GM12878 (cell line): ENCODE data around the gene GPR137B. TPM values are rescaled to one million over a fixed set of nuclear protein-coding genes. Genes with fewer than 3 reads are reported as not detected.
A peak's percentile ranks its signal among the peaks of the same experiment; 100 is the strongest.

Experiments used
- ASH2L ChIP-seq: fragments of 300-600, 200-600 bp; sonication (generic); IDR thresholded peaks from 2 replicates; pipeline ENCODE4 v1.6.1; 2017; ENCODE audit warnings: low read depth, mild to moderate bottlenecking, borderline replicate concordance
- BACH1 ChIP-seq: fragments of 450-650 bp; IDR thresholded peaks from 2 replicates; pipeline ENCODE4 v1.6.1; 2017; ENCODE audit warnings: mild to moderate bottlenecking, borderline replicate concordance
- BHLHE40 ChIP-seq, 2 experiments: fragments of 450-650 bp in 1 of 2; IDR thresholded peaks; 2 replicates each; pipeline ENCODE4 v1.6.1; 2011 to 2017; ENCODE audit warnings: low read depth in 2 of 2, borderline replicate concordance in 1 of 2, improper control_type of control experiment in 1 of 2, low read length in 1 of 2, mild to moderate bottlenecking in 1 of 2
- BMI1 ChIP-seq: fragments of 450-650 bp; IDR thresholded peaks from 2 replicates; pipeline ENCODE4 v1.6.1; 2016; ENCODE audit warnings: mild to moderate bottlenecking, moderate library complexity, borderline replicate concordance
- BRCA1 ChIP-seq: IDR thresholded peaks from 2 replicates; pipeline ENCODE4 v1.6.1; 2011; ENCODE audit warnings: low read depth, low read length, improper control_type of control experiment
- CBX5 ChIP-seq: sonication (generic); IDR thresholded peaks from 2 replicates; pipeline ENCODE4 v1.6.1; 2016; ENCODE audit warnings: low read depth, moderate library complexity, mild to moderate bottlenecking, inconsistent platforms
- CHD2 ChIP-seq: IDR thresholded peaks from 2 replicates; pipeline ENCODE4 v1.6.1; 2011; ENCODE audit warnings: low read depth, low read length, improper control_type of control experiment, borderline replicate concordance
- CREB1 ChIP-seq: IDR thresholded peaks from 2 replicates; pipeline ENCODE4 v1.6.1; 2012; ENCODE audit warnings: low read depth, mild to moderate bottlenecking, inconsistent platforms
- EP300 ChIP-seq, 2 experiments: fragments of 150-350 bp in 1 of 2; IDR thresholded peaks; 2 replicates each; pipeline ENCODE4 v1.6.1; 2011 to 2012; ENCODE audit warnings: low read depth in 2 of 2, low read length in 2 of 2, borderline replicate concordance in 1 of 2, improper control_type of control experiment in 1 of 2, inconsistent platforms in 1 of 2; ENCODE audit not compliant: control insufficient read depth in 1 of 2
- FOXM1 ChIP-seq: IDR thresholded peaks from 2 replicates; pipeline ENCODE4 v1.6.1; 2012; ENCODE audit warnings: low read depth, mild to moderate bottlenecking, inconsistent platforms, low read length, moderate library complexity
- HCFC1 ChIP-seq: fragments of 150-350 bp; IDR thresholded peaks from 2 replicates; pipeline ENCODE4 v1.6.1; 2014; ENCODE audit warnings: low read length
- IKZF1 ChIP-seq: fragments of 450-650 bp; conservative IDR thresholded peaks from 2 replicates; pipeline ENCODE4 v1.6.1; 2017; ENCODE audit warnings: antibody characterized with exemption, mild to moderate bottlenecking
- KDM1A ChIP-seq: fragments of 200-600 bp; sonication (generic); IDR thresholded peaks from 2 replicates; pipeline ENCODE4 v1.6.1; 2016; ENCODE audit warnings: borderline replicate concordance
- MEF2B ChIP-seq: fragments of 450-650 bp; IDR thresholded peaks from 2 replicates; pipeline ENCODE4 v1.6.1; 2018; ENCODE audit warnings: mild to moderate bottlenecking, moderate library complexity; ENCODE audit not compliant: partially characterized antibody, poor library complexity, severe bottlenecking
- RELA ChIP-seq: fragments of 450-650 bp; IDR thresholded peaks from 2 replicates; pipeline ENCODE4 v1.8.0; 2014; ENCODE audit warnings: borderline replicate concordance; ENCODE audit not compliant: partially characterized antibody
- SMC3 ChIP-seq: IDR thresholded peaks from 2 replicates; pipeline ENCODE4 v1.6.1; 2011; ENCODE audit warnings: low read length, improper control_type of control experiment, borderline replicate concordance
- SP1 ChIP-seq: IDR thresholded peaks from one replicate; pipeline ENCODE4 v1.6.1; 2011; ENCODE audit warnings: low read depth, low read length
- SRF ChIP-seq, 2 experiments: IDR thresholded peaks; 2 replicates each; pipeline ENCODE4 v1.6.1; 2011; ENCODE audit warnings: low read depth in 2 of 2, low read length in 2 of 2, mild to moderate bottlenecking in 1 of 2, moderate library complexity in 1 of 2
- TCF12 ChIP-seq: IDR thresholded peaks from 2 replicates; pipeline ENCODE4 v1.6.1; 2011; ENCODE audit warnings: low read depth, mild to moderate bottlenecking, low read length
- WRNIP1 ChIP-seq: IDR thresholded peaks from 2 replicates; pipeline ENCODE4 v1.6.1; 2011; ENCODE audit warnings: low read depth, low read length, improper control_type of control experiment, borderline replicate concordance
- polyA plus RNA-seq, 11 experiments: library from polyadenylated mRNA; depleted of rRNA in 4 of 11; unstranded in 6 of 11; stranded (reverse) in 5 of 11; fragments of >200 nt; fragmentation: Nextera tagmentation in 4 of 11; fragmentation: Illumina TruSeq in 1 of 11; extraction: Ambion mirVana in 4 of 11; extraction: Trizol in 1 of 11; gene quantifications; 1 replicate in 1 of 11; 2 replicates in 10 of 11; pipeline versions ENCODE4 v1.2.1 to v1.2.3, GENCODE V29; 2011 to 2016; ENCODE audit warnings: inconsistent platforms in 2 of 11, missing spikeins in 2 of 11, low read depth in 1 of 11
- total RNA-seq, 4 experiments: library from RNA; depleted of rRNA in 3 of 4; stranded (reverse); fragments of >200 nt in 3 of 4; fragmentation: Illumina TruSeq in 1 of 4; extraction: Trizol in 1 of 4; gene quantifications; 2 replicates each; pipeline versions ENCODE4 v1.2.1 to v1.2.3, GENCODE V29; 2013 to 2021
- TF ChIP-seq, protein P1 (sequence below): fragments of 450-650 bp; IDR thresholded peaks from 2 replicates; pipeline ENCODE4 v1.6.1; 2017; ENCODE audit warnings: antibody characterized with exemption, mild to moderate bottlenecking, moderate library complexity
- TF ChIP-seq, protein P2 (sequence below): fragments of 450-650 bp; IDR thresholded peaks from 2 replicates; pipeline ENCODE4 v1.6.1; 2014; ENCODE audit warnings: mild to moderate bottlenecking
- TF ChIP-seq, protein P3 (sequence below): fragments of 450-650 bp; IDR thresholded peaks from 2 replicates; pipeline ENCODE4 v1.6.1; 2017; ENCODE audit warnings: mild to moderate bottlenecking
- TF ChIP-seq, protein P4 (sequence below), 3 experiments: IDR thresholded peaks in 2 of 3; conservative IDR thresholded peaks in 1 of 3; 2 replicates each; pipeline ENCODE4 v1.5.1; 2011; ENCODE audit warnings: low read depth in 3 of 3, low read length in 3 of 3, mild to moderate bottlenecking in 3 of 3, control low read depth in 2 of 3, moderate library complexity in 2 of 3, inconsistent platforms in 1 of 3, mixed read lengths in 1 of 3; ENCODE audit not compliant: control insufficient read depth in 2 of 3, insufficient read depth in 1 of 3; ENCODE audit errors: extremely low read depth in 1 of 3

GPR137B gene
- total and polyA plus RNA-seq, 10 of the 15 experiments (the other 5 are each of a cell fraction or from before 2014, with no cell fraction given): 5.4 to 20.8 (median 12.5) TPM

DNA sequence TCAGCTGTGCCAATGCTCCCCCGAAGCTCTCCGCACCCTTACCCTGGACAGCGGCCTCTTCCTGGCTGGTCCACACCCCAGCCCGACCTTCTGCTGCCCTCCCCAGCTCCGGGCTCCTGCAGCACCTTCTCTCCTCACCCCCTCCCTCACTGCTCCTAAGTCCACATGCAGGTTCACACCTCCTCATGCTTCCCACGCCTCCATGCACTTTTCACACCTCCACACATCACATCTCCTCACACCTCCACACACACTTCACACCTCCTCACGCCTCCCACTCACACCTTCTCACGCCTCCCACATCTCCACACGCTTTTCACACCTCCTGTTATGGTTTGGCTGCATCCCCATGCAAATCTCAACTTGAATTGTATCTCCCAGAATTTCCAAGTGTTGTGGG is 18.9 kb downstream of the GPR137B start (continued):
- TF ChIP-seq EP300 (IDR thresholded peaks at IDR 0.05; ENCODE audit: borderline replicate concordance in 1 of 2, control insufficient read depth in 1 of 2, low read depth in 2 of 2, low read length in 2 of 2) (peak in 1 of 2 experiments; percentile 61; a peak in 1 of 4 replicates), RELA (no peak), IKZF1 (peak; percentile 87), CREB1 (no peak), SP1 (peak; percentile 26), TCF12 (no peak), BMI1 (peak; percentile 85), BACH1 (peak; percentile 97), SRF (IDR thresholded peaks at IDR 0.05; ENCODE audit: low read depth in 2 of 2, low read length in 2 of 2) (no peak), MEF2B (peak; percentile 81), BHLHE40 (IDR thresholded peaks at IDR 0.05; ENCODE audit: borderline replicate concordance in 1 of 2, low read depth in 2 of 2, low read length in 1 of 2) (peak; percentile 89 to 96), KDM1A (no peak), FOXM1 (no peak), BRCA1 (no peak), SMC3 (no peak), CHD2 (peak; percentile 51; the same call in 1 of the 2 replicates), ASH2L (no peak), HCFC1 (no peak), WRNIP1 (no peak), CBX5 (0 out of 2 replicates have a peak, but pooled peaks have one; percentile 17)
- TF ChIP-seq, protein P1, sequence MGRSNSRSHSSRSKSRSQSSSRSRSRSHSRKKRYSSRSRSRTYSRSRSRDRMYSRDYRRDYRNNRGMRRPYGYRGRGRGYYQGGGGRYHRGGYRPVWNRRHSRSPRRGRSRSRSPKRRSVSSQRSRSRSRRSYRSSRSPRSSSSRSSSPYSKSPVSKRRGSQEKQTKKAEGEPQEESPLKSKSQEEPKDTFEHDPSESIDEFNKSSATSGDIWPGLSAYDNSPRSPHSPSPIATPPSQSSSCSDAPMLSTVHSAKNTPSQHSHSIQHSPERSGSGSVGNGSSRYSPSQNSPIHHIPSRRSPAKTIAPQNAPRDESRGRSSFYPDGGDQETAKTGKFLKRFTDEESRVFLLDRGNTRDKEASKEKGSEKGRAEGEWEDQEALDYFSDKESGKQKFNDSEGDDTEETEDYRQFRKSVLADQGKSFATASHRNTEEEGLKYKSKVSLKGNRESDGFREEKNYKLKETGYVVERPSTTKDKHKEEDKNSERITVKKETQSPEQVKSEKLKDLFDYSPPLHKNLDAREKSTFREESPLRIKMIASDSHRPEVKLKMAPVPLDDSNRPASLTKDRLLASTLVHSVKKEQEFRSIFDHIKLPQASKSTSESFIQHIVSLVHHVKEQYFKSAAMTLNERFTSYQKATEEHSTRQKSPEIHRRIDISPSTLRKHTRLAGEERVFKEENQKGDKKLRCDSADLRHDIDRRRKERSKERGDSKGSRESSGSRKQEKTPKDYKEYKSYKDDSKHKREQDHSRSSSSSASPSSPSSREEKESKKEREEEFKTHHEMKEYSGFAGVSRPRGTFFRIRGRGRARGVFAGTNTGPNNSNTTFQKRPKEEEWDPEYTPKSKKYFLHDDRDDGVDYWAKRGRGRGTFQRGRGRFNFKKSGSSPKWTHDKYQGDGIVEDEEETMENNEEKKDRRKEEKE: no peak
- TF ChIP-seq, protein P2, sequence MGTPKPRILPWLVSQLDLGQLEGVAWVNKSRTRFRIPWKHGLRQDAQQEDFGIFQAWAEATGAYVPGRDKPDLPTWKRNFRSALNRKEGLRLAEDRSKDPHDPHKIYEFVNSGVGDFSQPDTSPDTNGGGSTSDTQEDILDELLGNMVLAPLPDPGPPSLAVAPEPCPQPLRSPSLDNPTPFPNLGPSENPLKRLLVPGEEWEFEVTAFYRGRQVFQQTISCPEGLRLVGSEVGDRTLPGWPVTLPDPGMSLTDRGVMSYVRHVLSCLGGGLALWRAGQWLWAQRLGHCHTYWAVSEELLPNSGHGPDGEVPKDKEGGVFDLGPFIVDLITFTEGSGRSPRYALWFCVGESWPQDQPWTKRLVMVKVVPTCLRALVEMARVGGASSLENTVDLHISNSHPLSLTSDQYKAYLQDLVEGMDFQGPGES: no peak
- TF ChIP-seq, protein P3, sequence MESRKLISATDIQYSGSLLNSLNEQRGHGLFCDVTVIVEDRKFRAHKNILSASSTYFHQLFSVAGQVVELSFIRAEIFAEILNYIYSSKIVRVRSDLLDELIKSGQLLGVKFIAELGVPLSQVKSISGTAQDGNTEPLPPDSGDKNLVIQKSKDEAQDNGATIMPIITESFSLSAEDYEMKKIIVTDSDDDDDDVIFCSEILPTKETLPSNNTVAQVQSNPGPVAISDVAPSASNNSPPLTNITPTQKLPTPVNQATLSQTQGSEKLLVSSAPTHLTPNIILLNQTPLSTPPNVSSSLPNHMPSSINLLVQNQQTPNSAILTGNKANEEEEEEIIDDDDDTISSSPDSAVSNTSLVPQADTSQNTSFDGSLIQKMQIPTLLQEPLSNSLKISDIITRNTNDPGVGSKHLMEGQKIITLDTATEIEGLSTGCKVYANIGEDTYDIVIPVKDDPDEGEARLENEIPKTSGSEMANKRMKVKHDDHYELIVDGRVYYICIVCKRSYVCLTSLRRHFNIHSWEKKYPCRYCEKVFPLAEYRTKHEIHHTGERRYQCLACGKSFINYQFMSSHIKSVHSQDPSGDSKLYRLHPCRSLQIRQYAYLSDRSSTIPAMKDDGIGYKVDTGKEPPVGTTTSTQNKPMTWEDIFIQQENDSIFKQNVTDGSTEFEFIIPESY: no peak
- TF ChIP-seq, protein P4, sequence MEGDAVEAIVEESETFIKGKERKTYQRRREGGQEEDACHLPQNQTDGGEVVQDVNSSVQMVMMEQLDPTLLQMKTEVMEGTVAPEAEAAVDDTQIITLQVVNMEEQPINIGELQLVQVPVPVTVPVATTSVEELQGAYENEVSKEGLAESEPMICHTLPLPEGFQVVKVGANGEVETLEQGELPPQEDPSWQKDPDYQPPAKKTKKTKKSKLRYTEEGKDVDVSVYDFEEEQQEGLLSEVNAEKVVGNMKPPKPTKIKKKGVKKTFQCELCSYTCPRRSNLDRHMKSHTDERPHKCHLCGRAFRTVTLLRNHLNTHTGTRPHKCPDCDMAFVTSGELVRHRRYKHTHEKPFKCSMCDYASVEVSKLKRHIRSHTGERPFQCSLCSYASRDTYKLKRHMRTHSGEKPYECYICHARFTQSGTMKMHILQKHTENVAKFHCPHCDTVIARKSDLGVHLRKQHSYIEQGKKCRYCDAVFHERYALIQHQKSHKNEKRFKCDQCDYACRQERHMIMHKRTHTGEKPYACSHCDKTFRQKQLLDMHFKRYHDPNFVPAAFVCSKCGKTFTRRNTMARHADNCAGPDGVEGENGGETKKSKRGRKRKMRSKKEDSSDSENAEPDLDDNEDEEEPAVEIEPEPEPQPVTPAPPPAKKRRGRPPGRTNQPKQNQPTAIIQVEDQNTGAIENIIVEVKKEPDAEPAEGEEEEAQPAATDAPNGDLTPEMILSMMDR (IDR thresholded peaks at IDR 0.05 in 2 of 3, conservative IDR thresholded peaks at IDR 0.05 in 1 of 3; ENCODE audit: control insufficient read depth in 2 of 3, extremely low read depth in 1 of 3, insufficient read depth in 1 of 3, low read depth in 3 of 3, low read length in 3 of 3): no peak
